ENCODE measurements around the gene SMTNL2. TPM values are rescaled to one million over a fixed set of nuclear protein-coding genes. Genes with fewer than 3 reads are reported as not detected.

SMTNL2 gene
- total RNA-seq, 1 experiment from 2014 or later, result 2.7 TPM

DNA sequence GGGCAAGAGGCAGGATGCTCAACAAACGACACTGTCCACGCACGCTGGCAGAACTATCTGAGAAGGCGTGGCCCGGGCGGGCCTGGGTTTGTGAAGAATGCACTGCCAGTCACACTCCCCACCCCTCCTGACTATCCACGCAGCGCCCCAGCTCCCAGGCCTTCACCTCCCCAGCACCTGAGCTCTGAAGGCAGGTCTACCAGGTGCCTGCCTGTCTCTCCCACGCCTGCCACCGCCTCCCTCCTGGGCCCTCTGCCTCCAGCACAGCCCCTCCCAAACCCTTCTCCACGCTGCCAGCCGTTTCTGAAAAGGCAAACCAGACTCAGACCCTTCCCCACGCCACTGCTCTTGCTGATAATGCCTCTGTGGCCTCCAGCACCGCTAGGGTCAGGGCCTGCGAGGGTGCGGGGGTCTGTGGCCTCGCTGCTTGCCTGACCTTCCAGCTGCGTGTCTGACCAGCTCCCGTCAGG lies 40.7 kb upstream of the SMTNL2 start:
- ATAC-seq (no peak), DNase-seq (ENCODE audit: low spot score) (no peak)
- Mint-ChIP-seq H3K4me3 (no peak overlapping the region), H3K36me3 (peaks cover 34% of the 10 kb centered on the region), H3K4me1 (no peaks in the 10 kb centered on the region), H3K9me3 (no peaks in the 10 kb centered on the region), H3K27ac (no peak overlapping the region), H3K27me3 (ENCODE audit: low read depth) (no peaks in the 10 kb centered on the region)
- TF ChIP-seq, protein P1, sequence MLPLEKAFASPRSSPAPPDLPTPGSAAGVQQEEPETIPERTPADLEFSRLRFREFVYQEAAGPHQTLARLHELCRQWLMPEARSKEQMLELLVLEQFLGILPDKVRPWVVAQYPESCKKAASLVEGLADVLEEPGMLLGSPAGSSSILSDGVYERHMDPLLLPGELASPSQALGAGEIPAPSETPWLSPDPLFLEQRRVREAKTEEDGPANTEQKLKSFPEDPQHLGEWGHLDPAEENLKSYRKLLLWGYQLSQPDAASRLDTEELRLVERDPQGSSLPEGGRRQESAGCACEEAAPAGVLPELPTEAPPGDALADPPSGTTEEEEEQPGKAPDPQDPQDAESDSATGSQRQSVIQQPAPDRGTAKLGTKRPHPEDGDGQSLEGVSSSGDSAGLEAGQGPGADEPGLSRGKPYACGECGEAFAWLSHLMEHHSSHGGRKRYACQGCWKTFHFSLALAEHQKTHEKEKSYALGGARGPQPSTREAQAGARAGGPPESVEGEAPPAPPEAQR (CRISPR knock-in tag; IDR thresholded peaks at IDR 0.05), result no peak
- TF ChIP-seq SOX15 (CRISPR knock-in tag; IDR thresholded peaks at IDR 0.05), result no peak
- CTCF ChIA-PET, result interaction anchor here (1.0 kb wide), 1 partner anchor 12 kb away, joined by 3 read pairs; the partner anchor contains the start of gene MYBBP1A
- POLR2A ChIA-PET, result no interaction called here

DNA sequence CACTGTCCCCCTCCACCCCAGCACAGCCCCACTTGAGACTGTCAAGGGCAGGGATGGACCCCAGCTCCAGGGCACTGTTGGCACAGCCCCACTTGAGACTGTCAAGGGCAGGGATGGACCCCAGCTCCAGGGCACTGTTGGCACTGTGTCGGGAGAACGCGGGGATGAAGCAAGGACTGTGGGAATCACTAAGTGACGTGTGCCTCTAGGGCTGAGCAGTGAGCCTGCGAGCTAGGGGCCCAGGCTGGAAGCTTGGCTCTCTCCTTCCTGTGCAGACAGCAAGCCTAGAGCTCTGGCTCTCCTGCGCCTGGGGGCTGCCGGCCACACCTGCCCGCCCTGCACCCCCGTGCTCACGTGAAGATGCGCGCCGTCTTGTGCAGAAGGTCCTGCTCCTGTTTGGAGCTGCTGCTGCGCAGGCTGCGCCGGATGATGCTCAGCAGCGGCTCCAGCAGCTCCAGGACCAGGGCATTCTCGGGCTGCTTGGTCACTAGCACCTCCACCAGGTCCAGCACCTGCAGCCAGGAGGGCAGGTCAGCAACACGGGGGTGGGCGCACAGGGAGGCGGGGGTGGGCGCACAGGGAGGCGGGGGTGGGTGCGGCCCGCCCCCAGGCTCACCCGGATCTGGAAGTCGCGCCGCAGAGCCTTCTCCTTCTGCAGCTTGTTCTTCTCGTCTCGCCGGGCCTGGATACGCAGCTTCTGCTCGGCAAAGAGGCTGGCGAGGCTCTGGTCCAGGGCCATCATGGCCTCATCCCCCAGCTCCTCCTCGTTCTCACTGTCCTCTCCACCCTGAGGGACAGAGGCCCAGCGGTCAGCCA lies 40.0 kb upstream of the SMTNL2 start:
- Mint-ChIP-seq H3K9me3 (no peaks in the 10 kb centered on the region), H3K27ac (no peak overlapping the region), H3K4me1 (no peaks in the 10 kb centered on the region), H3K36me3 (peaks cover 37% of the 10 kb centered on the region), H3K4me3 (no peak overlapping the region), H3K27me3 (ENCODE audit: low read depth) (no peaks in the 10 kb centered on the region)
- TF ChIP-seq, protein P2, sequence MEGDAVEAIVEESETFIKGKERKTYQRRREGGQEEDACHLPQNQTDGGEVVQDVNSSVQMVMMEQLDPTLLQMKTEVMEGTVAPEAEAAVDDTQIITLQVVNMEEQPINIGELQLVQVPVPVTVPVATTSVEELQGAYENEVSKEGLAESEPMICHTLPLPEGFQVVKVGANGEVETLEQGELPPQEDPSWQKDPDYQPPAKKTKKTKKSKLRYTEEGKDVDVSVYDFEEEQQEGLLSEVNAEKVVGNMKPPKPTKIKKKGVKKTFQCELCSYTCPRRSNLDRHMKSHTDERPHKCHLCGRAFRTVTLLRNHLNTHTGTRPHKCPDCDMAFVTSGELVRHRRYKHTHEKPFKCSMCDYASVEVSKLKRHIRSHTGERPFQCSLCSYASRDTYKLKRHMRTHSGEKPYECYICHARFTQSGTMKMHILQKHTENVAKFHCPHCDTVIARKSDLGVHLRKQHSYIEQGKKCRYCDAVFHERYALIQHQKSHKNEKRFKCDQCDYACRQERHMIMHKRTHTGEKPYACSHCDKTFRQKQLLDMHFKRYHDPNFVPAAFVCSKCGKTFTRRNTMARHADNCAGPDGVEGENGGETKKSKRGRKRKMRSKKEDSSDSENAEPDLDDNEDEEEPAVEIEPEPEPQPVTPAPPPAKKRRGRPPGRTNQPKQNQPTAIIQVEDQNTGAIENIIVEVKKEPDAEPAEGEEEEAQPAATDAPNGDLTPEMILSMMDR (IDR thresholded peaks at IDR 0.05), result no peak
- TF ChIP-seq, protein P3, sequence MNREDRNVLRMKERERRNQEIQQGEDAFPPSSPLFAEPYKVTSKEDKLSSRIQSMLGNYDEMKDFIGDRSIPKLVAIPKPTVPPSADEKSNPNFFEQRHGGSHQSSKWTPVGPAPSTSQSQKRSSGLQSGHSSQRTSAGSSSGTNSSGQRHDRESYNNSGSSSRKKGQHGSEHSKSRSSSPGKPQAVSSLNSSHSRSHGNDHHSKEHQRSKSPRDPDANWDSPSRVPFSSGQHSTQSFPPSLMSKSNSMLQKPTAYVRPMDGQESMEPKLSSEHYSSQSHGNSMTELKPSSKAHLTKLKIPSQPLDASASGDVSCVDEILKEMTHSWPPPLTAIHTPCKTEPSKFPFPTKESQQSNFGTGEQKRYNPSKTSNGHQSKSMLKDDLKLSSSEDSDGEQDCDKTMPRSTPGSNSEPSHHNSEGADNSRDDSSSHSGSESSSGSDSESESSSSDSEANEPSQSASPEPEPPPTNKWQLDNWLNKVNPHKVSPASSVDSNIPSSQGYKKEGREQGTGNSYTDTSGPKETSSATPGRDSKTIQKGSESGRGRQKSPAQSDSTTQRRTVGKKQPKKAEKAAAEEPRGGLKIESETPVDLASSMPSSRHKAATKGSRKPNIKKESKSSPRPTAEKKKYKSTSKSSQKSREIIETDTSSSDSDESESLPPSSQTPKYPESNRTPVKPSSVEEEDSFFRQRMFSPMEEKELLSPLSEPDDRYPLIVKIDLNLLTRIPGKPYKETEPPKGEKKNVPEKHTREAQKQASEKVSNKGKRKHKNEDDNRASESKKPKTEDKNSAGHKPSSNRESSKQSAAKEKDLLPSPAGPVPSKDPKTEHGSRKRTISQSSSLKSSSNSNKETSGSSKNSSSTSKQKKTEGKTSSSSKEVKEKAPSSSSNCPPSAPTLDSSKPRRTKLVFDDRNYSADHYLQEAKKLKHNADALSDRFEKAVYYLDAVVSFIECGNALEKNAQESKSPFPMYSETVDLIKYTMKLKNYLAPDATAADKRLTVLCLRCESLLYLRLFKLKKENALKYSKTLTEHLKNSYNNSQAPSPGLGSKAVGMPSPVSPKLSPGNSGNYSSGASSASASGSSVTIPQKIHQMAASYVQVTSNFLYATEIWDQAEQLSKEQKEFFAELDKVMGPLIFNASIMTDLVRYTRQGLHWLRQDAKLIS (CRISPR knock-in tag; IDR thresholded peaks at IDR 0.05; ENCODE audit: borderline replicate concordance), result no peak
- TF ChIP-seq, protein P4, sequence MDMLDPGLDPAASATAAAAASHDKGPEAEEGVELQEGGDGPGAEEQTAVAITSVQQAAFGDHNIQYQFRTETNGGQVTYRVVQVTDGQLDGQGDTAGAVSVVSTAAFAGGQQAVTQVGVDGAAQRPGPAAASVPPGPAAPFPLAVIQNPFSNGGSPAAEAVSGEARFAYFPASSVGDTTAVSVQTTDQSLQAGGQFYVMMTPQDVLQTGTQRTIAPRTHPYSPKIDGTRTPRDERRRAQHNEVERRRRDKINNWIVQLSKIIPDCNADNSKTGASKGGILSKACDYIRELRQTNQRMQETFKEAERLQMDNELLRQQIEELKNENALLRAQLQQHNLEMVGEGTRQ (CRISPR knock-in tag; IDR thresholded peaks at IDR 0.05), result no peak
- TF ChIP-seq, protein P5, sequence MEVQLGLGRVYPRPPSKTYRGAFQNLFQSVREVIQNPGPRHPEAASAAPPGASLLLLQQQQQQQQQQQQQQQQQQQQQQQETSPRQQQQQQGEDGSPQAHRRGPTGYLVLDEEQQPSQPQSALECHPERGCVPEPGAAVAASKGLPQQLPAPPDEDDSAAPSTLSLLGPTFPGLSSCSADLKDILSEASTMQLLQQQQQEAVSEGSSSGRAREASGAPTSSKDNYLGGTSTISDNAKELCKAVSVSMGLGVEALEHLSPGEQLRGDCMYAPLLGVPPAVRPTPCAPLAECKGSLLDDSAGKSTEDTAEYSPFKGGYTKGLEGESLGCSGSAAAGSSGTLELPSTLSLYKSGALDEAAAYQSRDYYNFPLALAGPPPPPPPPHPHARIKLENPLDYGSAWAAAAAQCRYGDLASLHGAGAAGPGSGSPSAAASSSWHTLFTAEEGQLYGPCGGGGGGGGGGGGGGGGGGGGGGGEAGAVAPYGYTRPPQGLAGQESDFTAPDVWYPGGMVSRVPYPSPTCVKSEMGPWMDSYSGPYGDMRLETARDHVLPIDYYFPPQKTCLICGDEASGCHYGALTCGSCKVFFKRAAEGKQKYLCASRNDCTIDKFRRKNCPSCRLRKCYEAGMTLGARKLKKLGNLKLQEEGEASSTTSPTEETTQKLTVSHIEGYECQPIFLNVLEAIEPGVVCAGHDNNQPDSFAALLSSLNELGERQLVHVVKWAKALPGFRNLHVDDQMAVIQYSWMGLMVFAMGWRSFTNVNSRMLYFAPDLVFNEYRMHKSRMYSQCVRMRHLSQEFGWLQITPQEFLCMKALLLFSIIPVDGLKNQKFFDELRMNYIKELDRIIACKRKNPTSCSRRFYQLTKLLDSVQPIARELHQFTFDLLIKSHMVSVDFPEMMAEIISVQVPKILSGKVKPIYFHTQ (CRISPR knock-in tag; IDR thresholded peaks at IDR 0.05), result no peak
- no peak for TF ChIP-seq SOX15 (CRISPR knock-in tag; IDR thresholded peaks at IDR 0.05)
- TF ChIP-seq, protein P6, sequence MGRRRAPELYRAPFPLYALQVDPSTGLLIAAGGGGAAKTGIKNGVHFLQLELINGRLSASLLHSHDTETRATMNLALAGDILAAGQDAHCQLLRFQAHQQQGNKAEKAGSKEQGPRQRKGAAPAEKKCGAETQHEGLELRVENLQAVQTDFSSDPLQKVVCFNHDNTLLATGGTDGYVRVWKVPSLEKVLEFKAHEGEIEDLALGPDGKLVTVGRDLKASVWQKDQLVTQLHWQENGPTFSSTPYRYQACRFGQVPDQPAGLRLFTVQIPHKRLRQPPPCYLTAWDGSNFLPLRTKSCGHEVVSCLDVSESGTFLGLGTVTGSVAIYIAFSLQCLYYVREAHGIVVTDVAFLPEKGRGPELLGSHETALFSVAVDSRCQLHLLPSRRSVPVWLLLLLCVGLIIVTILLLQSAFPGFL (CRISPR knock-in tag; IDR thresholded peaks at IDR 0.05; ENCODE audit: borderline replicate concordance), result no peak
- TF ChIP-seq, protein P7, sequence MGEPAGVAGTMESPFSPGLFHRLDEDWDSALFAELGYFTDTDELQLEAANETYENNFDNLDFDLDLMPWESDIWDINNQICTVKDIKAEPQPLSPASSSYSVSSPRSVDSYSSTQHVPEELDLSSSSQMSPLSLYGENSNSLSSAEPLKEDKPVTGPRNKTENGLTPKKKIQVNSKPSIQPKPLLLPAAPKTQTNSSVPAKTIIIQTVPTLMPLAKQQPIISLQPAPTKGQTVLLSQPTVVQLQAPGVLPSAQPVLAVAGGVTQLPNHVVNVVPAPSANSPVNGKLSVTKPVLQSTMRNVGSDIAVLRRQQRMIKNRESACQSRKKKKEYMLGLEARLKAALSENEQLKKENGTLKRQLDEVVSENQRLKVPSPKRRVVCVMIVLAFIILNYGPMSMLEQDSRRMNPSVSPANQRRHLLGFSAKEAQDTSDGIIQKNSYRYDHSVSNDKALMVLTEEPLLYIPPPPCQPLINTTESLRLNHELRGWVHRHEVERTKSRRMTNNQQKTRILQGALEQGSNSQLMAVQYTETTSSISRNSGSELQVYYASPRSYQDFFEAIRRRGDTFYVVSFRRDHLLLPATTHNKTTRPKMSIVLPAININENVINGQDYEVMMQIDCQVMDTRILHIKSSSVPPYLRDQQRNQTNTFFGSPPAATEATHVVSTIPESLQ (CRISPR knock-in tag; IDR thresholded peaks at IDR 0.05), result no peak
- CTCF ChIA-PET, result interaction anchor here (0.6 to 1.7 kb wide), 3 partner anchors 11 to 123 kb away, joined by 3 to 8 read pairs (median 6); partner anchors contain the start of gene MYBBP1A
- ATAC-seq, result no peak
- POLR2A ChIA-PET, result no interaction called here
- DNase-seq (ENCODE audit: low spot score), result no peak

All from WTC11 (cell line).